ENCODE results near the gene MMP23B. TPM values are rescaled to one million over a fixed set of nuclear protein-coding genes. Genes with fewer than 3 reads are reported as not detected.

The MMP23B gene
- total and polyA plus RNA-seq, 2 of the 8 experiments (the other 6 are each of a cell fraction or from before 2014, with no cell fraction given), result 9.2 to 14.6 TPM

GRCh38 chr1:1614204-1614953 lies 17.6 kb upstream of the MMP23B start:
- no peak overlapping the region for H2BK15ac ChIP-seq (ENCODE audit: low read length)
- peaks cover 6% of the 10 kb centered on the region; the same call in 1 of the 2 replicates for H3K23me2 ChIP-seq (ENCODE audit: low read depth, low read length)
- no peaks in the 10 kb centered on the region for H3K36me3 ChIP-seq (ENCODE audit: control insufficient read depth in 2 of 4, insufficient read depth in 4 of 4, low read length in 3 of 4)
- DNase-seq (ENCODE audit: low read depth in 1 of 2, low spot score in 2 of 2), result no peak
- no peak overlapping the region for H4K5ac ChIP-seq (ENCODE audit: insufficient read length, low read depth, low read length)
- no peak overlapping the region for H3K18ac ChIP-seq (ENCODE audit: extremely low read depth, low read length)
- whole genome bisulfite sequencing, 2 experiments (ENCODE audit: extremely low coverage in 1 of 2, insufficient coverage in 1 of 2, insufficient read length in 1 of 2, insufficient replicate concordance in 2 of 2, low coverage in 1 of 2, low lambda C conversion rate in 2 of 2, missing lambda C conversion rate in 1 of 2), result 56% methylated on average over 30 of the region's 30 CpGs; no CpG with 5 or more reads in 1 of the 2 experiments
- H3K4me2 ChIP-seq (ENCODE audit: insufficient read depth in 1 of 2, low read depth in 2 of 2, low read length in 2 of 2), result peak overlapping the region; percentile 62 to 94
- H2BK5ac ChIP-seq (ENCODE audit: low read depth, low read length), result 0 out of 2 replicates have a peak overlapping the region, but pooled peaks have one; percentile 8
- no peak overlapping the region for H4K91ac ChIP-seq (replicated peaks; ENCODE audit: insufficient read length, low read length)
- CTCF ChIA-PET (ENCODE audit: partially characterized antibody), result interaction anchor here (1.0 to 2.2 kb wide), 7 partner anchors 12 to 73 kb away, joined by 3 to 10 read pairs (median 6); no protein-coding TSS in a partner anchor
- H3K14ac ChIP-seq (ENCODE audit: insufficient read length), result no peak overlapping the region
- peaks cover 6 to 20% of the 10 kb centered on the region in 2 experiments for H4K20me1 ChIP-seq (replicated peaks in 1 of 2; ENCODE audit: control insufficient read depth in 1 of 2, insufficient read depth in 2 of 2, low read length in 2 of 2)
- H3K27ac ChIP-seq (ENCODE audit: low read depth, low read length), result no peak overlapping the region
- no peak overlapping the region for H2AFZ ChIP-seq (ENCODE audit: low read length)
- H2BK12ac ChIP-seq (ENCODE audit: low read depth, low read length), result no peak overlapping the region
- H2BK20ac ChIP-seq (ENCODE audit: low read length), result no peak overlapping the region
- H3K56ac ChIP-seq (replicated peaks; ENCODE audit: insufficient read length, low read depth, low read length), result no peak overlapping the region
- peak overlapping the region in 3 of 4 experiments; percentile 25 to 41 (median 25); a peak in 3 of 7 replicates for H3K9ac ChIP-seq (replicated peaks in 1 of 4; ENCODE audit: extremely low read depth in 1 of 4, low read depth in 3 of 4, low read length in 3 of 4)
- POLR2A ChIA-PET (ENCODE audit: partially characterized antibody), result interaction anchor here (0.8 to 4.6 kb wide), 12 partner anchors 10 to 289 kb away, joined by 3 to 34 read pairs (median 6); partner anchors contain the start of genes MMP23B and SSU72
- no peak overlapping the region for H2BK120ac ChIP-seq (replicated peaks; ENCODE audit: low read depth, low read length)
- no peak overlapping the region for H3K4ac ChIP-seq (replicated peaks; ENCODE audit: insufficient read length, low read depth, low read length)
- no peaks in the 10 kb centered on the region; a peak in 1 of 7 replicates for H3K27me3 ChIP-seq (replicated peaks in 1 of 4; ENCODE audit: control insufficient read depth in 3 of 4, extremely low read depth in 1 of 4, insufficient read depth in 3 of 4, low read length in 3 of 4)
- H3K23ac ChIP-seq (ENCODE audit: insufficient read length), result no peak overlapping the region
- H3K4me1 ChIP-seq (replicated peaks in 1 of 4; ENCODE audit: control insufficient read depth in 3 of 4, insufficient read depth in 4 of 4, low read length in 3 of 4), result peaks cover 0 to 13% (median 5%) of the 10 kb centered on the region in 4 experiments; a peak in 5 of 7 replicates
- H3K79me1 ChIP-seq (ENCODE audit: low read depth, low read length), result peaks cover 3% of the 10 kb centered on the region
- H4K8ac ChIP-seq (ENCODE audit: extremely low read depth, insufficient read depth, low read length), result no peak overlapping the region; the same call in 1 of the 2 replicates
- TF ChIP-seq RXRA (IDR thresholded peaks at IDR 0.05; ENCODE audit: insufficient read depth, low read depth, low read length), result no peak
- TF ChIP-seq HDAC6 (IDR thresholded peaks at IDR 0.05; ENCODE audit: low read depth, low read length), result no peak
- TF ChIP-seq USF2 (IDR thresholded peaks at IDR 0.05; ENCODE audit: low read length), result peak; percentile 29; the same call in 1 of the 2 replicates
- no peak for TF ChIP-seq TEAD4 (IDR thresholded peaks at IDR 0.05; ENCODE audit: low read depth, low read length)
- peaks cover 0 to 13% of the 10 kb centered on the region in 2 experiments; a peak in 2 of 4 replicates for H3K79me2 ChIP-seq (ENCODE audit: control insufficient read depth in 1 of 2, insufficient read depth in 2 of 2, low read length in 2 of 2)
- no peaks in the 10 kb centered on the region for H3K9me3 ChIP-seq (ENCODE audit: insufficient read depth in 2 of 2, low read depth in 1 of 2, low read length in 1 of 2)
- no peak overlapping the region for H2AK5ac ChIP-seq (ENCODE audit: low read depth, low read length)
- peak overlapping the region; percentile 80 to 97 (median 92) for H3K4me3 ChIP-seq (ENCODE audit: extremely low read depth in 1 of 4, insufficient read depth in 2 of 4, low read depth in 3 of 4, low read length in 4 of 4)
- FAIRE-seq, result no peak
